Nephron progenitor cell (in vitro differentiated cells): ENCODE data around the gene TMEM121B.

Experiments used
- DNase-seq: peaks from one replicate; pipeline ENCODE4 v3.0.0; 2021
- H3K27ac Mint-ChIP-seq: 2 replicates; pipeline ENCODE4 v1.8.0; 2021; ENCODE audit warnings: mild to moderate bottlenecking, moderate library complexity, mixed read lengths
- H3K27me3 Mint-ChIP-seq: 2 replicates; pipeline ENCODE4 v1.8.0; 2021; ENCODE audit warnings: mild to moderate bottlenecking, low read depth, mixed read lengths; ENCODE audit not compliant: poor library complexity
- H3K36me3 Mint-ChIP-seq: 2 replicates; pipeline ENCODE4 v1.8.0; 2021; ENCODE audit warnings: low read depth, mixed read lengths
- H3K4me1 Mint-ChIP-seq: 2 replicates; pipeline ENCODE4 v1.8.0; 2021; ENCODE audit warnings: mixed read lengths
- H3K4me3 Mint-ChIP-seq: 2 replicates; pipeline ENCODE4 v1.8.0; 2021; ENCODE audit warnings: mild to moderate bottlenecking, moderate library complexity, mixed read lengths
- H3K9me3 Mint-ChIP-seq: 2 replicates; pipeline ENCODE4 v1.8.0; 2021; ENCODE audit warnings: mild to moderate bottlenecking, moderate library complexity, mixed read lengths
- TF ChIP-seq, protein P1 (sequence below): fragments of 200-600 bp; sonication (generic); IDR thresholded peaks from 2 replicates; pipeline ENCODE4 v1.5.0; 2021; ENCODE audit warnings: antibody characterized with exemption

Gene TMEM121B

DNA sequence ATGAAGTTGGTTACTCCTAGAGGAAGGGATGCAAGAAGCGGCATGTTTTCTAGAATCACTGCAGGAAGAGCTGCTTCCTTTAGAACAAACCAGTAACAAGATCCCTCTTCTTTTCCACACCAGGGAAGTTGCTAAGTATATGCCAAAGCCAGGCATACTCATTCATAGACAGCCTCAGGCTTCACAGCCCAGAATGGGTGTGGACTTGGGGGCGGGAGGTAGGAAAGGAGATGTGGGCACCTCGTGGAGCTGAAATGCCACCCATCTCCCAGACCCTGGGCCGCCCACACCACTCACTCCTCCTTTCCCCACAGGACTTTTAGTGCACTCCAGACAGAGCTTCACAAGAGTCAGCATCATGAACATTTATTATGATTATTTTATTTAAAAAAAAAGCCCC is 16.0 kb upstream of the TMEM121B start:
- Mint-ChIP-seq H3K36me3 (peaks cover 47% of the 10 kb centered on the region), H3K27me3 (no peaks in the 10 kb centered on the region), H3K9me3 (no peaks in the 10 kb centered on the region), H3K4me1 (no peaks in the 10 kb centered on the region), H3K4me3 (no peak overlapping the region), H3K27ac (peak overlapping the region; percentile 55)
- DNase-seq, result no peak
- TF ChIP-seq, protein P1, sequence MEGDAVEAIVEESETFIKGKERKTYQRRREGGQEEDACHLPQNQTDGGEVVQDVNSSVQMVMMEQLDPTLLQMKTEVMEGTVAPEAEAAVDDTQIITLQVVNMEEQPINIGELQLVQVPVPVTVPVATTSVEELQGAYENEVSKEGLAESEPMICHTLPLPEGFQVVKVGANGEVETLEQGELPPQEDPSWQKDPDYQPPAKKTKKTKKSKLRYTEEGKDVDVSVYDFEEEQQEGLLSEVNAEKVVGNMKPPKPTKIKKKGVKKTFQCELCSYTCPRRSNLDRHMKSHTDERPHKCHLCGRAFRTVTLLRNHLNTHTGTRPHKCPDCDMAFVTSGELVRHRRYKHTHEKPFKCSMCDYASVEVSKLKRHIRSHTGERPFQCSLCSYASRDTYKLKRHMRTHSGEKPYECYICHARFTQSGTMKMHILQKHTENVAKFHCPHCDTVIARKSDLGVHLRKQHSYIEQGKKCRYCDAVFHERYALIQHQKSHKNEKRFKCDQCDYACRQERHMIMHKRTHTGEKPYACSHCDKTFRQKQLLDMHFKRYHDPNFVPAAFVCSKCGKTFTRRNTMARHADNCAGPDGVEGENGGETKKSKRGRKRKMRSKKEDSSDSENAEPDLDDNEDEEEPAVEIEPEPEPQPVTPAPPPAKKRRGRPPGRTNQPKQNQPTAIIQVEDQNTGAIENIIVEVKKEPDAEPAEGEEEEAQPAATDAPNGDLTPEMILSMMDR, result no peak

DNA sequence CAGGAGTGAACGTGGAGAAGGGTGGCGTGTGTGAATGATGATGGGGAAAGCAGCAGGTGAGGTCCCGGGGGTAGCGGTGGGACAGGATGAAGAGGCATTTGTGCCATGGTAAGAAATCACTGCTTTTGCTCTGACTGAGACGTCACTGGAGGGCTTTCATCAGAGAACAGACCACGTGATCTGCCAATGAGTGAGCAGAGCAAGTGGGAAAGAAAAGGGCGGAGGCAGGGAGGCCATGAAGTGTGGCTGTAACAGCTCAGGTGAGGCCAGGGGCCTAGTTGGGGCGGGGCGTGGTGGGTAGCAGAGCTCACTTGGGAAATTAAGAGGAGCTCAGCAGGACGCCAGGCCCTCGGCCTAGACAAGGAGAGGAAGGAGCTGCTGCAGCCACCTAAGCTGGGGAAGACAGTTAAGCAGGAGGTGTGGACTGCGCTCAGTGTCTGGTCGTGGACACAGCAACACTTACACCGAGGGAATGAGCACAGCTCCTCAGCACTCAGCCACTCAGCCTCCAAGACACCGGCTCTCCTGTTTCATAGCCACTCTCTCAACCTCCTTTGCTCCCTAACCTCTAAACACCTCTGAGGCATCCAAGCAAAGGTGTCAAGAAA is 14.1 kb upstream of the TMEM121B start:
- Mint-ChIP-seq H3K4me1 (no peaks in the 10 kb centered on the region), H3K27ac (peak overlapping the region; percentile 87), H3K4me3 (no peak overlapping the region), H3K36me3 (peaks cover 43% of the 10 kb centered on the region), H3K9me3 (no peaks in the 10 kb centered on the region), H3K27me3 (peaks cover 2% of the 10 kb centered on the region)
- DNase-seq, result no peak
- TF ChIP-seq, protein P1, result no peak

DNA sequence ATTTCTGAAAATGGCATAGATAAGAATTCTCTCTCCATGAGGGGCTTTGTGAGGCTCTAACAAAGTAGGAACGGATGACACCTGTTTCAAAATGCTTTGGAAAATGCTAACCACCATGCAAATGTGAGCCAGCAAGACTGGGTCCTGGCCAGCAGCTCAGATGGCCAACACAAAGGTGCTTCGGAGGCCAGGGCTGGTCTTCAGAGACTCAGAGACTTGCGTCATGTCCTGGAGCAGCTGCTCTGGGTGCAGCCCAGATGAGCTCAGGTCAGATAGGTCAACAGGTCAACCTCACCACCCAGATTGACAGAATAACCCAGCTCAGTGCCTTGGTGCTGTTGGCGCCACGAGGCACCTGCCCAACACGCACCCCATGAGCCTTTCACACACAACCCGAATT is 12.0 kb upstream of the TMEM121B start:
- no peaks in the 10 kb centered on the region for H3K9me3 Mint-ChIP-seq
- peaks cover 12% of the 10 kb centered on the region for H3K27me3 Mint-ChIP-seq

DNA sequence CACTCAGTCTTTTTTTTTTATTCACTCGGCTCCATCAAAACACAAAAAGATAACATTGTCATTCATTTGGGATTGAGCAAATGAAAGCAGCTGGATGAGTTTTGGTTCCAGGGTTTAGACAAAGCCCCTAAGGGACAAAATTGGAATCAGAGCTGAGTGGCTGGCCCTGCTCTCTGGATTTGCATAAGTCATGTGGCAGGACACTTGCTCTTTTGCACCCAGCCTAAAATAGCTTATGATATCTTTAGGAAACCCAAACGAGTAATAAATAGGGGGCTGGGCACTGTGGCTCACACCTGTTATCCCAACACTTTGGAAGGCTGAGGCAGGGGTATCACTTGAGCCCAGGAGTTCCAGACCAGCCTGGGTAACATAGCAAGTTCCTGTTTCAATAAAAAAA is 11.0 kb upstream of the TMEM121B start:
- Mint-ChIP-seq H3K36me3 (peaks cover 18% of the 10 kb centered on the region), H3K4me1 (no peaks in the 10 kb centered on the region), H3K27me3 (peaks cover 12% of the 10 kb centered on the region), H3K4me3 (no peak overlapping the region), H3K27ac (no peak overlapping the region), H3K9me3 (no peaks in the 10 kb centered on the region)
- no peak for DNase-seq
- TF ChIP-seq, protein P1, result no peak

More for the DNA sequence above, 12.0 kb upstream of the TMEM121B start:
- TF ChIP-seq, protein P1, result no peak
- no peak overlapping the region for H3K4me3 Mint-ChIP-seq
- H3K36me3 Mint-ChIP-seq, result peaks cover 27% of the 10 kb centered on the region
- no peaks in the 10 kb centered on the region for H3K4me1 Mint-ChIP-seq
- DNase-seq, result no peak
- no peak overlapping the region for H3K27ac Mint-ChIP-seq

DNA sequence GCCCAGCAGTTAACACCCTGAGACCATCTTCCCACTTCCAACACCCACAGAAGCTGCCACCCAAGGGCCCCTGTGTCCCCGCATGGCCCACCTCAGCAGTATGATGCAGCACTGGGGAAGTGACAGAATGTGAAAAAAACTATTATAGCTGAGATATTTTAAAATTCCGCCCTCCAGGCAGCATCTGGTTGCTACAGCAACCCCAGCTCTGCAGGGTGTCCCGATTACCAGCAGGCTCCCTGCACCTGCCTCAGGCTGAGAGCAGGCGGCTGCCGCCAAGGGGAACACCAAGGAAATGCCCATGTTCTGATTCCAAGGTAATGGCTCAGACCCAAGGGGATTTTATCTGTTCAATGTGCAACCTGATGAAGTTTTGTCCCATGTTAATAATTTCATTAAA is 10.5 kb upstream of the TMEM121B start:
- Mint-ChIP-seq H3K9me3 (no peaks in the 10 kb centered on the region), H3K27me3 (peaks cover 12% of the 10 kb centered on the region), H3K4me1 (no peaks in the 10 kb centered on the region), H3K4me3 (no peak overlapping the region), H3K36me3 (peaks cover 13% of the 10 kb centered on the region), H3K27ac (no peak overlapping the region)
- DNase-seq, result no peak
- TF ChIP-seq, protein P1, result no peak

DNA sequence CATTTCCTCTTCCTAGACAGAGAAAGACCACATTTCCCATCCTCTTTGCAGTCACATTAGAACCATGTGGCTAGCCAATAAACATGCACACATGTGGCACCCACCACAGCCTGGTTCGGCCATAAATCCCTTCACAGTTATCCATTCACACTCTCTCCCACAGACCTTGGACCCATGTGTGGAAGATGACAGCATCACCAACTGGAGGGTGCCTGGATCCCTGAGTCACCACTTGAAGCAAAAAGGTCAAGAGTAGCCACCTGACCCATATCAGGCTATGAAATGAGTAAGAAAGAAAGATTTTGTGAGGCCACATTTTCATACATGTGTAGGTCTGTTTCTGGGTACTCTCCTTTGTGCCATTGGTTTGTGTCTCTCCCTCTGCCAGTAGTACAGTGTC is 9.0 kb upstream of the TMEM121B start:
- peaks cover 12% of the 10 kb centered on the region for H3K27me3 Mint-ChIP-seq
- no peaks in the 10 kb centered on the region for H3K4me1 Mint-ChIP-seq
- TF ChIP-seq, protein P1, result no peak
- H3K9me3 Mint-ChIP-seq, result no peaks in the 10 kb centered on the region
- no peak overlapping the region for H3K4me3 Mint-ChIP-seq
- peaks cover 11% of the 10 kb centered on the region for H3K36me3 Mint-ChIP-seq
- H3K27ac Mint-ChIP-seq, result no peak overlapping the region
- DNase-seq, result no peak
